Measurements from ENCODE around the gene EIF4ENIF1. TPM values are rescaled to one million over a fixed set of nuclear protein-coding genes. Genes with fewer than 3 reads are reported as not detected.
A peak's percentile ranks its signal among the peaks of the same experiment; 100 is the strongest.
"Not testable (repeated sequence)": the region's sequence is repeated elsewhere in the genome, so short reads cannot be mapped to it uniquely, and the experiment has no call there.

EIF4ENIF1 gene
- total RNA-seq, 1 donor from 2014 or later: 11.5 TPM

- no peak for DNase-seq (ENCODE audit: low read depth in 2 of 2)
Observed at GRCh38 chr22:31442768-31443489, 46.7 kb downstream of the EIF4ENIF1 start.

GRCh38 chr22:31441652-31442051 lies 48.0 kb downstream of the EIF4ENIF1 start:
- no peak for DNase-seq (ENCODE audit: low read depth in 2 of 2)

GRCh38 chr22:31440681-31441080 lies 49.0 kb downstream of the EIF4ENIF1 start:
- DNase-seq (ENCODE audit: low read depth in 2 of 2): no peak

- no peak for DNase-seq (ENCODE audit: low read depth in 2 of 2)
Observed at GRCh38 chr22:31439808-31440207, 49.8 kb downstream of the EIF4ENIF1 start.

- no peak for DNase-seq (ENCODE audit: low read depth in 2 of 2)
Observed at GRCh38 chr22:31436132-31436531, 53.5 kb downstream of the EIF4ENIF1 start.

GRCh38 chr22:31431950-31432349 lies 57.7 kb downstream of the EIF4ENIF1 start:
- DNase-seq (ENCODE audit: low read depth in 2 of 2): no peak

GRCh38 chr22:31425331-31426050 lies 64.2 kb downstream of the EIF4ENIF1 start:
- DNase-seq (ENCODE audit: low read depth in 2 of 2): peak in 1 of 2 donors; percentile 41

GRCh38 chr22:31402350-31402749 lies 87.3 kb downstream of the EIF4ENIF1 start:
- DNase-seq (ENCODE audit: low read depth in 2 of 2): not testable (repeated sequence)

- DNase-seq (ENCODE audit: low read depth in 2 of 2): peak; percentile 39 to 55
Observed at GRCh38 chr22:31400023-31400397, 89.6 kb downstream of the EIF4ENIF1 start.

- DNase-seq (ENCODE audit: low read depth in 2 of 2): peak; percentile 96 to 97
Observed at GRCh38 chr22:31399211-31400022, 90.2 kb downstream of the EIF4ENIF1 start, which contains the start of gene DRG1. TSS of gene DRG1 (plus strand) at chr22:31399604. CDS start at chr22:31399684, 80 bp downstream.

GRCh38 chr22:31398231-31398630 lies 91.4 kb downstream of the EIF4ENIF1 start:
- no peak for DNase-seq (ENCODE audit: low read depth in 2 of 2)

GRCh38 chr22:31394326-31394725 lies 95.3 kb downstream of the EIF4ENIF1 start:
- no peak for DNase-seq (ENCODE audit: low read depth in 2 of 2)

- no peak for DNase-seq (ENCODE audit: low read depth in 2 of 2)
Observed at GRCh38 chr22:31393893-31394292, 95.7 kb downstream of the EIF4ENIF1 start.

Other genes starting within 250 kb of the EIF4ENIF1 start
- 15.1 and 23.3 TPM in 2 replicates for gene PIK3IP1, start 197.4 kb downstream of the EIF4ENIF1 start, total RNA-seq
- gene PATZ1, start 143.5 kb downstream of the EIF4ENIF1 start, total RNA-seq: 10.5 and 15.1 TPM in 2 replicates
- 50.0 and 50.1 TPM in 2 replicates for gene DRG1, start 90.2 kb downstream of the EIF4ENIF1 start, total RNA-seq
- 8.5 and 18.1 TPM in 2 replicates for gene SFI1, start 6.7 kb upstream of the EIF4ENIF1 start, total RNA-seq
- 19.6 and 29.6 TPM in 2 replicates for gene PISD, start 172.4 kb upstream of the EIF4ENIF1 start, total RNA-seq